WI38 (cell line): ENCODE measurements around the gene SIPA1L3.

Source experiments
- H3K4me3 ChIP-seq: 2 replicates; pipeline ENCODE4 v1.5.1; 2011; ENCODE audit warnings: low read depth, mild to moderate bottlenecking, control low read depth, low read length
- TF ChIP-seq, protein P1 (sequence below): IDR thresholded peaks from 2 replicates; pipeline ENCODE4 v1.5.1; 2012; ENCODE audit warnings: low read depth, mild to moderate bottlenecking, control low read depth, low read length

SIPA1L3 gene

DNA sequence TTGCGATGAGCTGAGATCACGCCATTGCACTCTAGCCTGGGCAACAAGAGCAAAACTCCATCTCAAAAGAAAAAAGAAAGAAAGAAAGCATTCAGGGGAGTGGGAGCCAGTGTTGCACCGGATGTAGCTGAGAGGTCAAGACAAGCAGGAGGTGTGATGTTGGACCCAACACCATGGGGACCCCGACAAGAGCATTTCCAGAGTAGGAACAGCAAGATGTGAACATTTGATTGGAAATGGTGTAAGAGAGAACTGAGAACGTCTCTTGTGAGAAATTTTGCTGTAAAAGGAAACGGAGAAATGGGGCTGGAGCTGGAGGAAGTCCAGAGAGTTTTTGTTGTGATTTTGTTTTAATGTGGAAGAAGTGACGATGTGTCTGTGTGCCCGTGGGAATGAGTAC lies 332.8 kb downstream of the SIPA1L3 start:
- TF ChIP-seq, protein P1, sequence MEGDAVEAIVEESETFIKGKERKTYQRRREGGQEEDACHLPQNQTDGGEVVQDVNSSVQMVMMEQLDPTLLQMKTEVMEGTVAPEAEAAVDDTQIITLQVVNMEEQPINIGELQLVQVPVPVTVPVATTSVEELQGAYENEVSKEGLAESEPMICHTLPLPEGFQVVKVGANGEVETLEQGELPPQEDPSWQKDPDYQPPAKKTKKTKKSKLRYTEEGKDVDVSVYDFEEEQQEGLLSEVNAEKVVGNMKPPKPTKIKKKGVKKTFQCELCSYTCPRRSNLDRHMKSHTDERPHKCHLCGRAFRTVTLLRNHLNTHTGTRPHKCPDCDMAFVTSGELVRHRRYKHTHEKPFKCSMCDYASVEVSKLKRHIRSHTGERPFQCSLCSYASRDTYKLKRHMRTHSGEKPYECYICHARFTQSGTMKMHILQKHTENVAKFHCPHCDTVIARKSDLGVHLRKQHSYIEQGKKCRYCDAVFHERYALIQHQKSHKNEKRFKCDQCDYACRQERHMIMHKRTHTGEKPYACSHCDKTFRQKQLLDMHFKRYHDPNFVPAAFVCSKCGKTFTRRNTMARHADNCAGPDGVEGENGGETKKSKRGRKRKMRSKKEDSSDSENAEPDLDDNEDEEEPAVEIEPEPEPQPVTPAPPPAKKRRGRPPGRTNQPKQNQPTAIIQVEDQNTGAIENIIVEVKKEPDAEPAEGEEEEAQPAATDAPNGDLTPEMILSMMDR: no peak
- no peak overlapping the region for H3K4me3 ChIP-seq

DNA sequence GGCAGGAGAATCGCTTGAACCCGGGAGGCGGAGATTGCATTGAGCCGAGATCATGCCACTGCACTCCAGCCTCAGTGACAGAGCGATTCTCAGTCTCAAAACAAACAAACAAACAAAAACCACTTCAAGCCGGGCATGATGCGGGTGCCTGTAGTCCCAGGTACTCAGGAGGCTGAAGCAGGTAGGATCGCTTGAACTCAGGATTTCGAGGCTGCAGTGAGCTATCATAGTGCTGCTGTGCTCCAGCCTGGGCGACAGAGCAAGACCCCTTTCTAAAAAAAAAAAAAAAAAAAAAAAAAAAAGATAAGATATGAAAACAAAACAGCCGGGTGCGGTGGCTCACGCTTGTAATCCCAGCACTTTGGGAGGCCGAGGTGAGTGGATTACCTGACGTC lies 336.3 kb downstream of the SIPA1L3 start:
- H3K4me3 ChIP-seq: peak overlapping the region; percentile 44
- TF ChIP-seq, protein P1: no peak

DNA sequence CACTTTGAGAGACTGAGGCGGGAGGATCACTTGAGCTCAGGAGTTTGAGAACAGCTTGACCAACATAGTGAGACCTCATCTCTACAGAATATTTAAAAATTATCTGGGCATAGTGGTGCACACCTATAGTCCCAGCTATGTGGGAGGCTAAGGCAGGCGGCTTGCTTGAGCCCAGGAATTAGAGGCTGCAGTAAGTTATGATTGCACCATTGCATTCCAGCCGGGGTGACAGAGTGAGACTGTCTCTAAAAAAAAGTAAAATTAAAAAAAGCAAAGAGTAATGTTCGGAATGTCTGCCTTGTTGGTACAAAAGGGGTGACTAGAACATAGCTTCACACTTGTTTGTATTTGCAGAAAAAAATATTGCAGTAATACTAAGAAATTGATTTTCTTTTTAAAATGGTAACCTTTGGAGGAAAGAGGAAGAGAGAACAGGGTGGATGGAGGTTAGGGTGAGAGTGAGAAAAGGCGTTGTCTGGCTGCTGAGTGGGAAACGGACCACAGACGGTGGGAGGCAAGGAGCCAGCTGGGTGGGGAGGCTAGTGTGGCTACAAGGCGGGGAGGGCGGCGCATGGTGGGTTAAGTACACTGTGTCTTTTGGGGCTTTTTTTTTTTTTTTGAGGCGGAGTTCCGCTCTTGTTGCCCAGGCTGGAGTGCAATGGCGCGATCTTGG lies 339.0 kb downstream of the SIPA1L3 start:
- no peak overlapping the region for H3K4me3 ChIP-seq
- TF ChIP-seq, protein P1: no peak

DNA sequence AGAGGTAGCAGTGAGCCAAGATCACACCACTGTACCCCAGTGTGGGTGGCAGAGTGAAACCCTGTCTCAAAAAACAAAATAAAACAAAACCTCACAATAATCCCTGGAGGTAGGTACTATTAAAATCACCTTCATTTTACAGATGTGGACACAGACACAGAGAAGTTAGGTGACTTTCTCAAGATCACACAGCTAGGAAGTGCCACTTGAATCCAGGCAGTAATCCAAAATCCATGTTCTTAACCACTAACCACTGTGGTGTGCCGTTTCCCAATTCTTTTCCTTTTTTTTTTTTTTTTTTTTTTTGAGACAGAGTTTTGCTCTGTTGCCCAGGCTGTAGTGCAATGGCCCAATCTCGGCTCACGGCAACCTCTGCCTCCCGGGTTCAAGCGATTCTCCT lies 340.1 kb downstream of the SIPA1L3 start:
- TF ChIP-seq, protein P1: no peak

DNA sequence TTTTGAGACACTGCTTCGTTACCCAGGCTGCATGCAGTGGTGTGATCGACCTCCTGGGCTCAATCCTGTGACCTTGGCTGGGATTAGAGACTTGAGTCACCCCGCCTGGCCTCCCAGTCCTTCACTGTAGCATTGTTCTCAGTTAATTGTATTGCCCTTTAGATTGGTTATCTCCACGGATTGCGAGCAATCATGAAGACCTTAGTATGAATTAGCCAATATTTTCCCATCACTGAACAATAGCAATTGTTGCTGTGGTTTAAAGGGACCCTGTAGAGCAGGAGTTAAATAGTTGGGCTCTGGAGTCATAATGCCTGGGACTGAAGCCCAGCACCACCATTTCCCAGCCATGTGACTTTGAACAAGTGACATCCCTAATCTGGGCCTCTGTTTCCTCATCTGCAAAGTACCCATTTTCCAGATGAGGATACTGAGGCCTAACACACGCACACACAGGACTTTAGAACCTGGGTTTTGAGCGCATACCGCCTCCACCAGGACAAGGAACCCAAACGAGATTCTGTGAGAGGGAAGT lies 340.8 kb downstream of the SIPA1L3 start:
- H3K4me3 ChIP-seq: no peak overlapping the region
- TF ChIP-seq, protein P1: no peak

More for the DNA sequence above, 340.1 kb downstream of the SIPA1L3 start:
- H3K4me3 ChIP-seq: no peak overlapping the region

DNA sequence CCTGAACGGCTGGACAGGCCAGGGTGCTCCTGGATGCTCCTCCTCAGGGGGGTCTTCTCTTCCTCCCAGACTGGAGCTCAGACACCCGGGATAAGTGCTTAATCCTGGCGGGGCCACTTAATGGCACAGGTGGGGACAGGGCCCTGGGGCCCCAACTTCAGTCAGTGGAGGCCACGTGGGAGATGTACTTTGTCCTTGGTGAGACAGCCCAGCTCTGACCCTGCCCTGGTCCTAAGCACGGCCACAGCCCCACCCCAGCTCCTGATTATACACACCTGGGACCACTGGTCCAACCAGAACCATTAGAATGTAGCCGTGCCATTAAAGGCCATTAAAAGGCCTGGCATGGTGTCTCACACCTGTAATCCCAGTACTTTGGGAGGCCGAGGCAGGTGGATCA lies 341.4 kb downstream of the SIPA1L3 start:
- TF ChIP-seq, protein P1: no peak
- no peak overlapping the region for H3K4me3 ChIP-seq

DNA sequence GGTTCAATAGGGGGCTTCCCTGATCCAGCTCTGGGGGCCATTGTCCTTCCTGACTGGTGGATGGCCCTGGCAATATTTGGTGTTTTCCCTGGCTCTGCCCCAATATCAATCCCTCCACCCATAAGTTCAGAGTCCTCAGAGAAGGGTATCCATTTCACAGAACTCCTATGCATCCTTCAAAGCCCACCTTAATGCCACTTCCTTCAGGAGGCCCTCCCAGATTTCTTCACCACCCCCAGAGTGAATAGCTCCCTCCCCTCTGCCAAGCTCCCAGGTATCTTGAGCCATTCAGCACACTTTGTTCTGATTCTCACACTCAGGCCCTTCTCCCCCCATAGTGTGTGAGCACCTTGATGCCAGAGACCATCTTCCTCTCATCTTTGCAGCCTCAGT lies 343.4 kb downstream of the SIPA1L3 start:
- no peak overlapping the region for H3K4me3 ChIP-seq
- TF ChIP-seq, protein P1: no peak
